Uterus (tissue), 2 donors: ENCODE data around the gene BIRC7.

Source experiments
- POLR2A ChIP-seq, 2 donors: fragments of 450-650 bp; IDR thresholded peaks; one replicate each; pipeline ENCODE4 v1.6.1; 2016; ENCODE audit warnings: antibody characterized with exemption in 2 of 2, mild to moderate bottlenecking in 1 of 2, moderate library complexity in 1 of 2
- TF ChIP-seq, protein P1 (sequence below), 4 experiments: fragments of 200-600 bp in 2 of 4; fragments of 450-650 bp in 2 of 4; sonication (generic) in 2 of 4; IDR thresholded peaks; one replicate each; pipeline ENCODE4 v1.5.1; 2016 to 2019; ENCODE audit warnings: antibody characterized with exemption in 4 of 4, mild to moderate bottlenecking in 2 of 4, moderate library complexity in 1 of 4

DNA sequence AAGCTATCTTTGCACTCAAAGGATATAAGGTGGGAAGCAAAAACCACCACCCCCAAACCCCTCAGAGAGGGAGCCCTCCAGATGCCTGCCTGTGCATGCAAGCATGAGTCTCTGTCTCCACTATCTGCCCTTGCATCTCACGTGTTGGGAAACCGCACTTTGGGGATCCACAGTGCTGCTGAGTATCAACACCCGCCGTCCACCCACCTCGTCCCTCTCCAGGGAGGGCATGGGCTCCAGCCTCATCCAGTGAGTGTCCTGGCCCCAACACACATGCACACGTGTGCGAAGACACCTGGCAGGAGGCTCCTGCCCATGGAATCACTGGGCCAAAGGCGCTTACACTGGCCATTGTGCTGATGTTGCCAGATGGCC lies 16.3 kb upstream of the BIRC7 start:
- TF ChIP-seq, protein P1, sequence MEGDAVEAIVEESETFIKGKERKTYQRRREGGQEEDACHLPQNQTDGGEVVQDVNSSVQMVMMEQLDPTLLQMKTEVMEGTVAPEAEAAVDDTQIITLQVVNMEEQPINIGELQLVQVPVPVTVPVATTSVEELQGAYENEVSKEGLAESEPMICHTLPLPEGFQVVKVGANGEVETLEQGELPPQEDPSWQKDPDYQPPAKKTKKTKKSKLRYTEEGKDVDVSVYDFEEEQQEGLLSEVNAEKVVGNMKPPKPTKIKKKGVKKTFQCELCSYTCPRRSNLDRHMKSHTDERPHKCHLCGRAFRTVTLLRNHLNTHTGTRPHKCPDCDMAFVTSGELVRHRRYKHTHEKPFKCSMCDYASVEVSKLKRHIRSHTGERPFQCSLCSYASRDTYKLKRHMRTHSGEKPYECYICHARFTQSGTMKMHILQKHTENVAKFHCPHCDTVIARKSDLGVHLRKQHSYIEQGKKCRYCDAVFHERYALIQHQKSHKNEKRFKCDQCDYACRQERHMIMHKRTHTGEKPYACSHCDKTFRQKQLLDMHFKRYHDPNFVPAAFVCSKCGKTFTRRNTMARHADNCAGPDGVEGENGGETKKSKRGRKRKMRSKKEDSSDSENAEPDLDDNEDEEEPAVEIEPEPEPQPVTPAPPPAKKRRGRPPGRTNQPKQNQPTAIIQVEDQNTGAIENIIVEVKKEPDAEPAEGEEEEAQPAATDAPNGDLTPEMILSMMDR (IDR thresholded peaks at IDR 0.05), result no peak
- TF ChIP-seq POLR2A (IDR thresholded peaks at IDR 0.05), result no peak
